Endothelial cell of umbilical vein (primary cell): ENCODE data around the gene DALRD3. TPM values are rescaled to one million over a fixed set of nuclear protein-coding genes. Genes with fewer than 3 reads are reported as not detected.

Source experiments
- BruUV-seq: library from RNA; stranded (reverse); fragments of 400-500 nt; replicated peaks from 2 replicates; lab custom pipeline; 2021; lab: Mats Ljungman, UMichigan
- CTCF ChIA-PET: fragments of 300-600, 350-600 bp; sonication (Branson Sonifier 250); formaldehyde crosslinking; loops from one replicate; lab custom pipeline; 2021; ENCODE audit warnings: antibody characterized with exemption, inconsistent platforms; lab: Charles Lee
- POLR2A ChIA-PET: fragments of 300-600, 350-600 bp; sonication (Branson Sonifier 250); formaldehyde crosslinking; loops from one replicate; lab custom pipeline; 2021; ENCODE audit warnings: antibody characterized with exemption, inconsistent platforms; lab: Charles Lee
- DNase-seq: peaks from one replicate; pipeline ENCODE4 v3.0.0-alpha.2; 2011; ENCODE audit warnings: low read depth, low spot score
- FAIRE-seq: peaks from 2 replicates; lab custom pipeline; 2011; peaks lifted over from hg19 to GRCh38; lab: Jason Lieb, UNC
- H2AFZ ChIP-seq: 2 replicates; pipeline ENCODE4 v1.6.0; 2012; ENCODE audit warnings: low read depth, low read length, control low read depth, inconsistent platforms
- H3K27ac ChIP-seq: 2 replicates; pipeline ENCODE4 v1.5.1; 2011; ENCODE audit warnings: low read depth, mild to moderate bottlenecking, control low read depth, low read length, moderate library complexity; ENCODE audit not compliant: insufficient read depth
- H3K27me3 ChIP-seq, 2 experiments: 2 replicates each; pipeline versions ENCODE4 v1.6.0 to v1.6.1; 2011; ENCODE audit warnings: low read length in 2 of 2, mixed read lengths in 1 of 2; ENCODE audit not compliant: control insufficient read depth in 2 of 2, insufficient read depth in 2 of 2
- H3K36me3 ChIP-seq, 2 experiments: 2 replicates in 1 of 2; 3 replicates in 1 of 2; pipeline ENCODE4 v1.5.1; 2011; ENCODE audit warnings: low read length in 2 of 2, mild to moderate bottlenecking in 1 of 2, moderate library complexity in 1 of 2; ENCODE audit not compliant: control insufficient read depth in 2 of 2, insufficient read depth in 2 of 2; ENCODE audit errors: extremely low read depth in 1 of 2
- H3K4me1 ChIP-seq: 3 replicates; pipeline ENCODE4 v1.5.1; 2011; ENCODE audit warnings: mild to moderate bottlenecking, low read length; ENCODE audit not compliant: control insufficient read depth, insufficient read depth; ENCODE audit errors: extremely low read depth
- H3K4me2 ChIP-seq: 2 replicates; pipeline ENCODE4 v1.6.1; 2011; ENCODE audit warnings: low read length, control low read depth, mixed read lengths; ENCODE audit not compliant: insufficient read depth
- H3K4me3 ChIP-seq, 3 experiments: fragments of 200-600 bp in 1 of 3; sonication (generic), shearing (Covaris generic) in 1 of 3; replicated peaks in 1 of 3; 2 replicates each; pipeline ENCODE4 v1.5.1; 2011 to 2016; ENCODE audit warnings: control low read depth in 3 of 3, low read length in 3 of 3, mild to moderate bottlenecking in 2 of 3, inconsistent platforms in 1 of 3, low read depth in 1 of 3, moderate library complexity in 1 of 3; ENCODE audit not compliant: insufficient read depth in 1 of 3
- H3K79me2 ChIP-seq: 2 replicates; pipeline ENCODE4 v1.6.0; 2012; ENCODE audit warnings: low read length, inconsistent platforms; ENCODE audit not compliant: control insufficient read depth, insufficient read depth
- H3K9ac ChIP-seq: replicated peaks from 2 replicates; pipeline ENCODE3; 2011; ENCODE audit warnings: low read length, control low read depth; ENCODE audit not compliant: insufficient read depth; ENCODE audit errors: extremely low read depth
- H3K9me1 ChIP-seq: replicated peaks from 3 replicates; pipeline ENCODE4 v1.6.0; 2011; ENCODE audit warnings: mild to moderate bottlenecking, low read length; ENCODE audit not compliant: control insufficient read depth, insufficient read depth; ENCODE audit errors: extremely low read depth
- H3K9me3 ChIP-seq: replicated peaks from 2 replicates; pipeline ENCODE4 v1.5.1; 2012; ENCODE audit warnings: low read length, inconsistent platforms; ENCODE audit not compliant: control insufficient read depth, insufficient read depth
- H4K20me1 ChIP-seq: replicated peaks from 2 replicates; pipeline ENCODE3; 2011; ENCODE audit warnings: mild to moderate bottlenecking, low read length; ENCODE audit not compliant: control insufficient read depth, insufficient read depth; ENCODE audit errors: extremely low read depth
- EZH2 ChIP-seq: IDR thresholded peaks from 2 replicates; pipeline ENCODE4 v1.6.1; 2012; ENCODE audit warnings: borderline replicate concordance, low read depth, mild to moderate bottlenecking, moderate library complexity, low read length, inconsistent platforms; ENCODE audit not compliant: severe bottlenecking
- FOS ChIP-seq: IDR thresholded peaks from 2 replicates; pipeline ENCODE4 v1.6.1; 2011; ENCODE audit warnings: mild to moderate bottlenecking, low read length, moderate library complexity, borderline replicate concordance; ENCODE audit not compliant: insufficient read depth
- GATA2 ChIP-seq: IDR thresholded peaks from 2 replicates; pipeline ENCODE4 v1.7.0; 2011; ENCODE audit warnings: low read depth, mild to moderate bottlenecking, moderate library complexity, mixed read lengths, low read length; ENCODE audit not compliant: insufficient read length, insufficient read depth
- JUN ChIP-seq: IDR thresholded peaks from 2 replicates; pipeline ENCODE4 v1.6.1; 2011; ENCODE audit warnings: borderline replicate concordance, low read depth; ENCODE audit not compliant: insufficient read length, insufficient read depth
- MYC ChIP-seq: IDR thresholded peaks from one replicate; pipeline ENCODE4 v1.6.1; 2011; ENCODE audit warnings: mild to moderate bottlenecking, low read depth, low read length
- POLR2A ChIP-seq: IDR thresholded peaks from 2 replicates; pipeline ENCODE4 v1.6.1; 2012; ENCODE audit warnings: low read depth, mild to moderate bottlenecking, control low read depth, low read length
- POLR2AphosphoS5 ChIP-seq: IDR thresholded peaks from 2 replicates; pipeline ENCODE4 v1.6.1; 2012; ENCODE audit warnings: low read depth, mild to moderate bottlenecking, control low read depth, low read length, moderate library complexity; ENCODE audit not compliant: insufficient read depth
- dilution Hi-C: fragments of 300-500 bp; cut with MboI; formaldehyde crosslinking; loops from one replicate; pipeline ENCODE4 v1.15.0; 2019; ENCODE audit warnings: low sequenced_read_pairs; ENCODE audit not compliant: extremely low pct_ligation_motif_present
- intact Hi-C: fragments of 100-400 bp; cut with micrococcal nuclease; formaldehyde crosslinking; loops from one replicate; pipeline ENCODE4 v1.10.0; 2022
- polyA plus RNA-seq, 4 experiments: library from polyadenylated mRNA; depleted of rRNA in 3 of 4; stranded (reverse) in 3 of 4; unstranded in 1 of 4; fragments of >200 nt; gene quantifications; 2 replicates each; pipeline versions ENCODE4 v1.2.1 to v1.2.3, GENCODE V29; 2011 to 2012; ENCODE audit warnings: missing spikeins in 1 of 4
- total RNA-seq: library from RNA; stranded (reverse); gene quantifications from 2 replicates; pipeline ENCODE4 v1.2.3, GENCODE V29; 2021
- TF ChIP-seq, protein P1 (sequence below), 2 donors: IDR thresholded peaks; 1 replicate in 1 of 2; 2 replicates in 1 of 2; pipeline ENCODE4 v1.5.1; 2011; ENCODE audit warnings: low read length in 2 of 2, mild to moderate bottlenecking in 2 of 2, moderate library complexity in 2 of 2, control low read depth in 1 of 2, inconsistent platforms in 1 of 2, low read depth in 1 of 2; ENCODE audit not compliant: insufficient read depth in 1 of 2; ENCODE audit errors: extremely low read depth in 1 of 2
- TF ChIP-seq, protein P2 (sequence below): IDR thresholded peaks from 2 replicates; pipeline ENCODE4 v1.6.1; 2011; ENCODE audit not compliant: insufficient read depth, insufficient read length

Gene DALRD3
- total and polyA plus RNA-seq, 2 donors (not counting 3 experiments of a cell fraction or from before 2014, with no cell fraction given) = 22.7 to 60.8 TPM

DNA sequence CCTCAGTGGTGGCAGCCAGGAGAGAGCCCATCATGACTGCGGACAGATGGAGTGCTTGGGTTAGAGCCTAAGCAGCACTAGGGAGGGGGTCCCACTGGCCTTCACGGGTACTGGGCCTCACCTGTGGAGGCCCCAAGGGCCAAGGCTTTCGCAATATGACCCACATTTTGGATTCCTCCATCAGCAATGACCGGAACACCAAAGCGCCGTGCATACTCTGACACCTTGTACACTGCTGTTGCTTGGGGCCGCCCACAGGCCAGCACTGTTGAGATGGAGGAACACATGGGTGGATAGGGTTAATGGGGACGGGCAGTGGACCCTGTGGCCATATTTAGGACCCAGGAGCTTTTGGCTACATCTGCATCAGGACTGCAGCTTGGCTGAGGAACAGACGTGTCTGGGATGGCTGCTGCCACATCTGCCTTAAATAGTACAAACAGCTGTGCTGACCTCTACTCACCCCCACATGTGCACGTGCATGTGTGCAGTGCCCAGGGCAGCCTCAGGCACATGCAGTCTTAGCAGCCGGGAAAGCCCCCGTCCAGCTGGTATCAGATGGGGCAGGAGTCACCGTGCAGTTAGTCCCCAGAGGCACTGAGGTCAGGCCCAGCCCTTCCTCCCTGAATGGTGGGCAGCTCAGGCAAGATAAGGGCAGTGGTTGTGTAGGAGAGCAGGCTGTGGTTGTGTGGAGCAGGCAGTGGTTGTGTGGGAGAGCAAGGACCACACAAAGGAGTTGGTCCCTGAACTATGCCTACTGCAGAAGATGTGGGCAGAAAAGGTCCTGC, 6.8 kb upstream of the DALRD3 start:
- Histone ChIP-seq H3K36me3 (peaks cover 13 to 27% of the 10 kb centered on the region in 2 experiments), H3K27me3 (no peaks in the 10 kb centered on the region), H3K27ac (no peak overlapping the region), H3K9me3 (no peaks in the 10 kb centered on the region), H3K9me1 (no peaks in the 10 kb centered on the region), H3K4me1 (peaks cover 23% of the 10 kb centered on the region), H3K79me2 (peaks cover 52% of the 10 kb centered on the region), H3K9ac (no peak overlapping the region), H3K4me3 (no peak overlapping the region), H4K20me1 (no peaks in the 10 kb centered on the region), H2AFZ (no peak overlapping the region), H3K4me2 (no peak overlapping the region)
- POLR2A ChIA-PET = interaction anchor here (2.4 kb wide), 1 partner anchor 18 kb away, joined by 10 read pairs; the partner anchor contains the start of gene WDR6
- no TSS peak for BruUV-seq
- DNase-seq (no peak), FAIRE-seq (no peak)
- CTCF ChIA-PET = interaction anchor here (0.5 to 2.0 kb wide), 2 partner anchors 37 to 167 kb away, joined by 3 to 6 read pairs; no protein-coding TSS in a partner anchor
- dilution Hi-C loops = no loop called here
- TF ChIP-seq POLR2A (no peak), POLR2AphosphoS5 (no peak), FOS (no peak), MYC (no peak), EZH2 (no peak), JUN (no peak), GATA2 (no peak)
- TF ChIP-seq, protein P1, sequence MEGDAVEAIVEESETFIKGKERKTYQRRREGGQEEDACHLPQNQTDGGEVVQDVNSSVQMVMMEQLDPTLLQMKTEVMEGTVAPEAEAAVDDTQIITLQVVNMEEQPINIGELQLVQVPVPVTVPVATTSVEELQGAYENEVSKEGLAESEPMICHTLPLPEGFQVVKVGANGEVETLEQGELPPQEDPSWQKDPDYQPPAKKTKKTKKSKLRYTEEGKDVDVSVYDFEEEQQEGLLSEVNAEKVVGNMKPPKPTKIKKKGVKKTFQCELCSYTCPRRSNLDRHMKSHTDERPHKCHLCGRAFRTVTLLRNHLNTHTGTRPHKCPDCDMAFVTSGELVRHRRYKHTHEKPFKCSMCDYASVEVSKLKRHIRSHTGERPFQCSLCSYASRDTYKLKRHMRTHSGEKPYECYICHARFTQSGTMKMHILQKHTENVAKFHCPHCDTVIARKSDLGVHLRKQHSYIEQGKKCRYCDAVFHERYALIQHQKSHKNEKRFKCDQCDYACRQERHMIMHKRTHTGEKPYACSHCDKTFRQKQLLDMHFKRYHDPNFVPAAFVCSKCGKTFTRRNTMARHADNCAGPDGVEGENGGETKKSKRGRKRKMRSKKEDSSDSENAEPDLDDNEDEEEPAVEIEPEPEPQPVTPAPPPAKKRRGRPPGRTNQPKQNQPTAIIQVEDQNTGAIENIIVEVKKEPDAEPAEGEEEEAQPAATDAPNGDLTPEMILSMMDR (IDR thresholded peaks at IDR 0.05; ENCODE audit: extremely low read depth in 1 of 2, insufficient read depth in 1 of 2, low read depth in 1 of 2, low read length in 2 of 2) = no peak
- TF ChIP-seq, protein P2, sequence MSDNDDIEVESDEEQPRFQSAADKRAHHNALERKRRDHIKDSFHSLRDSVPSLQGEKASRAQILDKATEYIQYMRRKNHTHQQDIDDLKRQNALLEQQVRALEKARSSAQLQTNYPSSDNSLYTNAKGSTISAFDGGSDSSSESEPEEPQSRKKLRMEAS = no peak
- intact Hi-C loops = no loop called here
